DMS 273 (cell line): ENCODE results near the gene PBX1.
"Not testable (repeated sequence)": the region's sequence is repeated elsewhere in the genome, so short reads cannot be mapped to it uniquely, and the experiment has no call there.

Experiments used
- DNase-seq: peaks from one replicate; lab custom pipeline; 2025; ENCODE audit not compliant: unreplicated experiment; lab: John Stamatoyannopoulos, UW

PBX1 gene

DNA sequence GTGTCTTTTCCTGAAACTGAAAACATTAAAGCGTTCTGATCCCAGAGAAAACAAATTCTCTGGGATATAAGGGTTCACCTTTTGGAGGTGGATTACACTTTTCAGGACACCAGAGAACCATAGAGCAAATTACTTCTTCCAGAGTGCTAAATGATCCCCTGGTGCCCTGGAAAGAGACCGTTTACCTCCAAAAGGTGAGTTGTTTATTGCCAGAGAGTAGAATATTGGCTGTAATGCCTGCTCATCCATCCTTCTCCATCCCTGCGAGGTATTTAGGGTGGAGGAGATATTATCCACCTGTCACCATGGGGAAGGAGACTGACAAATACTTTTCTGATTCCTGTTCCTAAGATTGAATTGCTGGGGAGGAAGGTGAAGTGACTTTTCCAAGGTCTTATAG is 30.4 kb downstream of the PBX1 start:
- DNase-seq, result no peak

- no peak for DNase-seq
These were observed 31.1 kb downstream of the PBX1 start for GRCh38 chr1:164589961-164590507.

DNA sequence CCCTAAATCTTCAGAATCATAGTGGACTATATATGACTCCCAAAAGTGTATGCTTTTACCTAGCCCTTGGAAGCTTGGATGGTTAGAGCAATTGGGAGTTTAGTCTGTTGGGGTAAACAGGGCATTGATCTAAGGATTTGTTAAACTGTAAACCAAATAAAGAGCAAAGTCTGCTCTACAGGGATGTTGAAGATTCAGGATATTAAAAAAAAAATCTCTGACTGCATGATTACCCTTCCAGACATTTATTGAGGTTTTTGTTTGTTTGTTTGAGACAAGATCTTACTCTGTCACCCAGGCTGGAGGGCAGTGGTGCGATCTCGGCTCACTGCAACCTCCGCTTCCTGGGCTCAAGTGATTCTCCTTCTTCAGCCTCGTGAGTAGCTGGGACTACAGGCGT is 31.6 kb downstream of the PBX1 start:
- no peak for DNase-seq

GRCh38 chr1:164591858-164592257 is 32.9 kb downstream of the PBX1 start:
- DNase-seq, result peak; percentile 13

DNA sequence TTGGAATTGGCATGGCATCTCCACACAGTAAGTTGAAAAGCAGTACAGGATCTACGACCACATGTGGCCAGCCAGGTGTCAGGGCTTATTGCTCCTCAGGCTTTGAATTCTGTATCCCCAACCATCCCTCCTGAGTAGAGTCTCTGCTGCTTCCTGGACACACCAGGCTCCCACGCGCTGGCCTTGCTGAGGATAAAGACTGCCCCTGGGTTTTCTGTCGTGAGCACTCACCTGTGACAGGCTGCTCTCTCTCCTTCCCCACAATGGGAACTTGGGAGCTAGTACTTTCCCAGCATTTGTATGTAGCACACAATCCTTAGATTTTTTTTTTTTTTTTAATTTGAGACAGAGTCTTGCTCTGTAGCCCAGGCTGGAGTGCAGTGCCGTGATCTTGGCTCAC is 33.6 kb downstream of the PBX1 start:
- no peak for DNase-seq

DNA sequence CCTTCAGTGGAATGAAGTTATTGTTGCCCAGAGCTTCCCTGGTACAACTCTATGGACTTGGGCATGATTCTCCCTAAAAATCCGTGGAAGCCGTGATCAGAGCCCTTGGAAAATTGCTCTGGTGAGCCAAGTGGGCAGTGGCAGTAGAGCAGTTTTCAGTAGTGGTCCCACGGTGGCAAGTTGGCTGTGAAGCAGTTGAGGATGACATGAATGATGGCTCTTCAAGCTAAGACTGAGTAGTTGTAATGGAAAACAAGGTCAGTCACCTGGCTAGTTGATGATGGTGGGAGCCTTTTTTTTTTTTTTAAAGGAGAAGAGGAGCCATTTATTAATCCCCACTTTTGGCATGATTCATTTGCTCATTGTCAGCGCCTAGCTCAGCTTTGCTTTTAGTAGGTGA is 36.2 kb downstream of the PBX1 start:
- DNase-seq, result no peak

GRCh38 chr1:164596172-164596571 is 37.2 kb downstream of the PBX1 start:
- no peak for DNase-seq

- no peak for DNase-seq
These were observed 39.7 kb downstream of the PBX1 start for GRCh38 chr1:164598719-164599118.

DNA sequence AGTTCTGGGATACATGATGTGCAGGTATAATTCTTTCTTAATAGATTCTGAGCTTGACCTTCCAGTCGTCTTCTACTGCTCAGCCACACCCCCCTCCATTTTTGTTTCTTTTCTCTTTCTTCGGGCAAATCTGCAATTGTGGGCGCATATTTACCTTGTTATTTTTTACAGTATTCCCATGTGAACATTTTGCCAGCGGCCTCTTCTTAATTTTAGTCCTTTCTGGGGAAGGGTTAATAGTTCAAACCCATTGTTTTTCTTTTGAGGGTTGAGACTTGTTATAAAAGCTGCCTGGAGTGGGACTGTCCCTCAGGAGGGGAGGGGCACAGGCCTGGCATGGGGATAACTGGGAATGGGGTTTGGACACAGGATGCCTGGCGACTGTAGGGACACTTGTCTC is 40.3 kb downstream of the PBX1 start:
- DNase-seq, result no peak

- no peak for DNase-seq
These were observed 42.6 kb downstream of the PBX1 start for GRCh38 chr1:164601399-164602100.

DNA sequence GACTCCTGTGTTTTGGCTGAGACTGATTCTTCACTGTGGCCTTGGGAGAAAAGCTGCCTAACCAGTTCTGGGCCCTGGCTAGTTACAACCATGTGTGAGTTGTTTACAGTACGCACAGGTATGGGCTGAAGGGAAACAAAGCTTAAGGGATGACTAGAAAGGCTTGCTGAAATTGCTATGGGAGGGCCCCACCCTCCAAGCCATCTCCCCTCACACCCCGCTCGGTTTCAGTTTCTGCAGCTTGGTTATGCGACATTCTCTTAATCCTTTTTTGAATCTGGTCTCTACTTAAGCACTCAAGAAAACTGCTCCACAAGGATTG is 43.1 kb downstream of the PBX1 start:
- DNase-seq, result peak; percentile 19

DNA sequence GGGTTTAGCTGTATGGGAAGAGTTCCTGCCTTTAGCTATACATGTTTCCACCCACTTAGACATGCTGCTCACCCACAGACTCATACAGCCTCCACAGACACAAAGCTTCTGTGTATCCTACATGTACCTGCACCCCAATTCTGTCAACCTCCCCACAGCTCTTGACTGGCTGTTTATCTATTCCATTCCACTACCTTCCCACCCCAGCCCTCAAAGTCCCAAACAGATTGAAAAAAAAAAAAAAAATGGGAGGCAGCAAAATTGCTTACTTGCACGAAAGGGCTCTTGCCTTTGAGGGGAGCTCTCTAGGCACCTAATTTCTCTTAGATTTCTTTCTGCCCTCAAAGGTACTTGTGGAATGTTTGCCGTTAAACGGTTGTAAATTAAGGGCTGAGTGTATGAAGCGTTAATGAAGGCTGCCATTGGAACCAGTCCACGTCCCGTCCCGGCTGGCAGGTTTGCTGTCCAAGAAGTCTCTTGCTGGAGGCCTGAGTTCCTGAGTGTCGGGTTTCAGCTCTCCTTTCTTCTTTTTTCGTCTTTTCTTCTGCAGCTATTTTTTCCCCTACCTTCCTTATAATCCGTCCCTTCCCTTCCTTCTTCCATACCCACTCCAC is 43.6 kb downstream of the PBX1 start:
- DNase-seq, result peak; percentile 79

GRCh38 chr1:164603805-164604204 is 44.8 kb downstream of the PBX1 start:
- DNase-seq, result not testable (repeated sequence)

DNA sequence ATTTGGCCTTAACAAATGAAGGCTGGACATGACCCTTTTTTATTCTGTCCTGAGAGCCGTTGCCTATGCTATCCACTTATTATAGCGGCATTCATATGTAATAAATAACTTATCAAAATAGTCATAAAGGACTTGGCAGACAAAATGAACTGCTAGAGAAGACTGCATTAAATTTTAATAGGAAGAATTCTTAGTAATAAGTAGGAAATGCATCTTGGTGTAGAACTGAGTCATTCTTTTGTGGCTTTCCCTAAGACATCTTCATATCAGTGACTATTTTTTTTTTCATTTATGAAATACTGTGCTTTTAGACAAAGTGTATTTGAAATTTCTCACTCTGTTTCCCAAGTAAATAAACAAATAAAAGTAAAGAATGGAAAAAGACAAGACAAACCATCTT is 45.6 kb downstream of the PBX1 start:
- DNase-seq, result no peak

- DNase-seq, result no peak
These were observed 46.5 kb downstream of the PBX1 start for GRCh38 chr1:164605254-164606091.

DNA sequence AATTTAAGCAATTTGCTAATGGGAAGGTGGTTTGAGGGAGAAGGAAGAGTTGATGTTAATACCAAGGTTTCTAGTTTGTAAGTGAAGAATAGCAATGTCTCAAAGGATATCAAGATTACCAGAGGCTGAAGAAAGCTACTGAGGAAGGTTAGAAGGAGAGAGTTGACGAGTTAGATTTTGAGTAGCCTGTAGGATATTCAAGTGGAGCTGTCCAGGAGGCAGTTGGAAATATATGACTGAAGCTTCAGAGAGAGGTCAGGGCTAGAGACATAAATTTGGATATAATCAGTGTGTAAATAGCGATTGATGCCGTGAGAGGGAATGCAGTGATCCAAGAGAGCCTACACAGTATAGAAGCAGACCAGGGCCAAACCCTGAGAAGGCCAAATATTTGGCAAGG is 48.4 kb downstream of the PBX1 start:
- DNase-seq, result no peak

DNA sequence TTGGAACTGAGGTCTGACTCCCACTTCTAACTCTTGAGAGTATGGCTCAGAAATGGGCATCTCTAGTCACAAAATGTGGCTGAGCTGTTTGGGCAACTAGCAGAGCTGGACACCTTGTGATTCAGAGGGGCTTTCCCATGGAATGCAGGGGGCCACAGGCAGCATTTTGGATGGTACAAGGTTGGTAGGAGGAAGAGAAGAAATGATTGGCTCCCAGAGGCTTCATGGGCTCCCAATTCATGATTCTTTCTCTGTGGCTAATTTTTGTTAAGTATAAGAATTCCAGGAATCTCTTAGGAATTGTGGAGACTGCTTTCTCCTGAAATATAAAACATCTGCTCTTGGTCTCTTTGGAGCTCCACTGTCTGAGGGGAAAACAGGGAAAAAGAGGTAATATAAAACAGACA is 49.7 kb downstream of the PBX1 start:
- no peak for DNase-seq

GRCh38 chr1:164609089-164609488 is 50.1 kb downstream of the PBX1 start:
- DNase-seq, result peak; percentile 35

DNA sequence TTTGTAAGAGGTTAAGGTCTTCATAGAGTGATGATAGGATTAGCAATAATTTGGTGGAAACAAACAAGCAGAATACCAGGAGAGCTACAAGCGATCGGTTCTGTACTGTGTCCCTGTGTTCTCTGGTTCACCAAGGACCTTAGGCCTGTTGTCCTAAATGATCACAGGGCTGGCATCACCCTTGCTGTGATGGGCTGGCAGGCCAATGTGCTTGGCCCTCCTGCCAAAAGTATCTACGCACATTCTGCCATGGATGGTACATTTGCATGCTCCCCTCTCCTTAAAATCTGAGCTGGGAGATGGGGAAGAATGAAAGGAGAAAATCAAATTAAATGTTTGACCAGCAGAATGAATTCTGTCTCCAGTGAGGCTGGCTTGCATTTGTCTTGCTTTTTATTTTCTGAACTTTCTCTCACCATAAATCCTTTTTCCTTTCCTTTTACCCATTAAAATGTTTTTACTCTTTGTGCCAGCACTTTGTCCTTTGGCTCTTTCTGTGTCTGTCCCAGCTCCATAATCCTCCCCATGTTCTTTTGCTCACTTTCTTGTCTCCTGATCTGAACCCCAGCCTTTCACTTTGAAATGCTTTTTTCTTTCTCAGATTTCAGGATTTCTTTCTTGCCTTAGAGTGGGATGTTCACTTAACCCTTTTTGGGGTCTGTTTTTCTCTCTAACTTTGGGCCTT is 51.7 kb downstream of the PBX1 start:
- DNase-seq, result no peak

DNA sequence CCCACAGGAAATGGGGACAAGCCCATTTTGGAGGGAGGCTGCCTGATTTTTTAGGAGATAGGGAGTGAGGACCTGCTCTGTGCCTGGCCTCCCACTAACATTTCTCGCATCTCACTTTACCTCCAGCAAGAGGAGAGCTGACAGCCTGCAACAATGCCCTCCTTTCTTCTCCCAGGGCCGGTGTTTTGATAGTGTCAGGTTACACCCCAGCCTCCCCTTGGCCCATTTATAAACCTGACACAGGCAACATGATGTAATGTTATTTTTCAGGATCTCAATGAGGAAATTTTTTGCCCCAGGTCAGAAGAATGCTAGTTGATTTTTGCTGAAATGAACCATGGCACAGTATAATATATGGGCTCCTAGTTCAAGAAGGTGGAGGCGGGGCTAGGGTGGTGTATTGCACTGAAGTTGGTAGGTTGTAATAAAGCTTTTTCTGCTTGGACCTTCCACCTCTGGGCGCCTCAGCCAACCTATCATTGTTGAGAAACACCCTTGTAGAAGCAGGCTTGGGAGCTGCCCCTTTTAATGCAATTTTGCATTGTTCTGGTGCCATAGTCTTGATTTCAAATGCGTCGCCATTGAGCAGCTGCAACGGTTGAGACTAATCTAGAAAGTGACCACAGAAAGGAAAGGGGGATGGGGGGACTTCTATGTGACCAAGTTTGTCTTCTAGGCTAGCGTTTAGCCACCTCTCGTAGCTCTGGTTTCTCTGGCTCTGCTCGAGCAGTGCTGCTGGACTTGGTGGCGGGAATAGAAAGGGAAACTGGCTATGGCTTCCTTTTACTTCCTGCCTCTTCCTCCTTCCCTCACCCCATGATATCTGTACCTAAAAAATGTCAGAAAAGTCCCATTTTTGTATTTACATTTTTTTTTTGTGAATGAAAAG is 53.0 kb downstream of the PBX1 start:
- DNase-seq, result peak; percentile 74
